Measurements from ENCODE around the gene MRPL53. TPM values are rescaled to one million over a fixed set of nuclear protein-coding genes. Genes with fewer than 3 reads are reported as not detected.
A peak's percentile ranks its signal among the peaks of the same experiment; 100 is the strongest.

MRPL53 gene
- total and polyA plus RNA-seq, 2 of the 13 experiments (the other 11 are each of a cell fraction or from before 2014, with no cell fraction given) = 34.3 to 51.9 TPM

- no peak for TF ChIP-seq ZBTB2 (CRISPR knock-in tag; IDR thresholded peaks at IDR 0.05; ENCODE audit: low read depth)
- TF ChIP-seq CCDC6 (CRISPR knock-in tag; IDR thresholded peaks at IDR 0.05) = no peak
- TF ChIP-seq ZNF841 (CRISPR knock-in tag; IDR thresholded peaks at IDR 0.05; ENCODE audit: borderline replicate concordance) = no peak
- no peak for TF ChIP-seq HOXD1 (CRISPR knock-in tag; IDR thresholded peaks at IDR 0.05)
- no peak for TF ChIP-seq POLR2AphosphoS2 (IDR thresholded peaks at IDR 0.05; ENCODE audit: low read depth, low read length)
- TF ChIP-seq SATB2 (CRISPR knock-in tag; IDR thresholded peaks at IDR 0.05) = no peak
- TF ChIP-seq MEIS1 (CRISPR knock-in tag; IDR thresholded peaks at IDR 0.05; ENCODE audit: borderline replicate concordance) = no peak
- TF ChIP-seq GRHL1 (CRISPR knock-in tag; conservative IDR thresholded peaks at IDR 0.05) = no peak
- TF ChIP-seq ONECUT2 (CRISPR knock-in tag; IDR thresholded peaks at IDR 0.05) = no peak
- TF ChIP-seq MXD4 (CRISPR knock-in tag; IDR thresholded peaks at IDR 0.05) = no peak; the same call in 1 of the 2 replicates
- TF ChIP-seq ZNF577 (CRISPR knock-in tag; IDR thresholded peaks at IDR 0.05; ENCODE audit: borderline replicate concordance, low read depth) = no peak
- no peak for TF ChIP-seq ZNF563 (CRISPR knock-in tag; IDR thresholded peaks at IDR 0.05)
- TF ChIP-seq RFXANK (CRISPR knock-in tag; IDR thresholded peaks at IDR 0.05) = no peak
- no peak for TF ChIP-seq SNRNP70 (IDR thresholded peaks at IDR 0.05; ENCODE audit: low read depth, low read length)
- TF ChIP-seq HMGXB4 (CRISPR knock-in tag; IDR thresholded peaks at IDR 0.05; ENCODE audit: borderline replicate concordance in 1 of 2, low read depth in 1 of 2) = 0 out of 4 replicates have a peak, but pooled peaks of 1 of the 2 experiments have one; percentile 28
- TF ChIP-seq ETS1 (CRISPR knock-in tag; IDR thresholded peaks at IDR 0.05) = no peak
- TF ChIP-seq GPBP1L1 (CRISPR knock-in tag; IDR thresholded peaks at IDR 0.05) = no peak
- peak; percentile 32; the same call in 1 of the 2 replicates for TF ChIP-seq GFI1 (CRISPR knock-in tag; IDR thresholded peaks at IDR 0.05; ENCODE audit: borderline replicate concordance)
- no peak for TF ChIP-seq ARHGAP35 (CRISPR knock-in tag; IDR thresholded peaks at IDR 0.05; ENCODE audit: borderline replicate concordance)
- no peak for TF ChIP-seq MXI1 (IDR thresholded peaks at IDR 0.05; ENCODE audit: borderline replicate concordance, low read depth, low read length)
Observed at GRCh38 chr2:74447230-74447999, 25.1 kb downstream of the MRPL53 start (continued).

All from HepG2 (cell line).